HepG2 (cell line): ENCODE data around the gene OR6S1. TPM values are rescaled to one million over a fixed set of nuclear protein-coding genes. Genes with fewer than 3 reads are reported as not detected.

Experiments
- ARID5B ChIP-seq: IDR thresholded peaks from 2 replicates; pipeline ENCODE4 v1.4.0; 2020; ENCODE audit warnings: mild to moderate bottlenecking, missing genetic modification reagents
- ATF4 ChIP-seq, 2 experiments: fragments of 450-650 bp in 1 of 2; sonication (generic) in 1 of 2; formaldehyde crosslinking; IDR thresholded peaks; 2 replicates each; pipeline versions ENCODE4 v1.5.0 to v1.8.0; 2020 to 2022; ENCODE audit warnings: mild to moderate bottlenecking in 1 of 2, missing genetic modification reagents in 1 of 2
- BCL6 ChIP-seq: IDR thresholded peaks from 2 replicates; pipeline ENCODE4 v1.6.1; 2016; ENCODE audit warnings: missing genetic modification reagents, missing compliant biosample characterization
- CTCF ChIP-seq: sonication (generic); formaldehyde crosslinking; IDR thresholded peaks from 2 replicates; pipeline ENCODE4 v1.5.0; 2020; ENCODE audit warnings: mild to moderate bottlenecking, missing genetic modification reagents, moderate library complexity
- MBNL3 ChIP-seq: fragments of 250-450 bp; sonication (Bioruptor Pico); conservative IDR thresholded peaks from 2 replicates; pipeline ENCODE4 v1.8.0; 2022; ENCODE audit warnings: mild to moderate bottlenecking, inconsistent platforms
- MTA1 ChIP-seq: sonication (generic); formaldehyde crosslinking; IDR thresholded peaks from 2 replicates; pipeline ENCODE4 v1.4.0; 2020; ENCODE audit warnings: missing genetic modification reagents, mild to moderate bottlenecking, borderline replicate concordance
- NR1H2 ChIP-seq: sonication (generic); formaldehyde crosslinking; IDR thresholded peaks from 2 replicates; pipeline ENCODE4 v1.8.1; 2022; ENCODE audit warnings: low read depth, missing genetic modification reagents, borderline replicate concordance
- RELA ChIP-seq: sonication (generic); formaldehyde crosslinking; IDR thresholded peaks from 2 replicates; pipeline ENCODE4 v1.4.0; 2020; ENCODE audit warnings: missing genetic modification reagents
- SNAPC2 ChIP-seq: sonication (generic); formaldehyde crosslinking; IDR thresholded peaks from 2 replicates; pipeline ENCODE4 v1.8.1; 2022; ENCODE audit warnings: mild to moderate bottlenecking, missing genetic modification reagents
- SOX5 ChIP-seq: IDR thresholded peaks from 2 replicates; pipeline ENCODE4 v1.6.1; 2016; ENCODE audit warnings: borderline replicate concordance
- SYNCRIP ChIP-seq: fragments of 200-400 bp; formaldehyde crosslinking; IDR thresholded peaks from 2 replicates; pipeline ENCODE4 v1.6.1; 2018; ENCODE audit warnings: mild to moderate bottlenecking, low read depth, low read length; ENCODE audit not compliant: insufficient read depth
- XBP1 ChIP-seq: sonication (generic); formaldehyde crosslinking; IDR thresholded peaks from 2 replicates; pipeline ENCODE4 v1.5.0; 2020; ENCODE audit warnings: missing genetic modification reagents
- ZFP36L2 ChIP-seq: sonication (generic); formaldehyde crosslinking; IDR thresholded peaks from 2 replicates; pipeline ENCODE4 v1.4.0; 2020; ENCODE audit warnings: missing genetic modification reagents
- ZNF136 ChIP-seq: sonication (generic); formaldehyde crosslinking; IDR thresholded peaks from 2 replicates; pipeline ENCODE4 v1.8.1; 2022; ENCODE audit warnings: low read depth, mild to moderate bottlenecking, moderate library complexity, missing genetic modification reagents
- ZNF138 ChIP-seq: sonication (generic); formaldehyde crosslinking; IDR thresholded peaks from 2 replicates; pipeline ENCODE4 v1.5.0; 2020; ENCODE audit warnings: mild to moderate bottlenecking, low read depth, missing genetic modification reagents
- ZNF530 ChIP-seq: sonication (generic); formaldehyde crosslinking; IDR thresholded peaks from 2 replicates; pipeline ENCODE4 v1.5.0; 2020; ENCODE audit warnings: low read depth, mild to moderate bottlenecking, missing genetic modification reagents
- ZNF570 ChIP-seq: sonication (generic); formaldehyde crosslinking; IDR thresholded peaks from 2 replicates; pipeline ENCODE4 v1.4.0; 2020; ENCODE audit warnings: mild to moderate bottlenecking, missing genetic modification reagents, borderline replicate concordance
- ZNF710 ChIP-seq: sonication (generic); formaldehyde crosslinking; IDR thresholded peaks from 2 replicates; pipeline ENCODE4 v1.5.0; 2020; ENCODE audit warnings: mild to moderate bottlenecking, missing genetic modification reagents, borderline replicate concordance
- ZNF775 ChIP-seq: sonication (generic); formaldehyde crosslinking; IDR thresholded peaks from 2 replicates; pipeline ENCODE4 v1.4.0; 2020; ENCODE audit warnings: missing genetic modification reagents, mild to moderate bottlenecking, moderate library complexity, borderline replicate concordance
- ZSCAN25 ChIP-seq: sonication (generic); formaldehyde crosslinking; IDR thresholded peaks from 2 replicates; pipeline ENCODE4 v1.8.0; 2022; ENCODE audit warnings: mild to moderate bottlenecking, missing genetic modification reagents
- polyA plus RNA-seq, 8 experiments: library from polyadenylated mRNA; depleted of rRNA in 3 of 8; stranded (reverse) in 7 of 8; unstranded in 1 of 8; fragments of >200 nt; fragmentation: Illumina TruSeq in 4 of 8; extraction: Trizol in 4 of 8; gene quantifications; 2 replicates each; pipeline versions ENCODE4 v1.2.1 to v1.2.3, GENCODE V29; 2011 to 2016; ENCODE audit warnings: low read depth in 4 of 8, missing spikeins in 1 of 8, mixed read lengths in 1 of 8; ENCODE audit not compliant: insufficient read depth in 1 of 8
- total RNA-seq, 5 experiments: library from RNA; depleted of rRNA; stranded (reverse); fragments of >200 nt; fragmentation: Illumina TruSeq; extraction: Trizol; gene quantifications; 2 replicates each; pipeline ENCODE4 v1.2.3, GENCODE V29; 2016; ENCODE audit warnings: low read depth in 1 of 5

OR6S1 gene
- total and polyA plus RNA-seq, 2 of the 13 experiments (the other 11 are each of a cell fraction or from before 2014, with no cell fraction given): 0.09 TPM; not detected in 1

- 0 out of 4 replicates have a peak, but pooled peaks of 1 of the 2 experiments have one; percentile 1 for TF ChIP-seq ATF4 (CRISPR knock-in tag; IDR thresholded peaks at IDR 0.05)
- TF ChIP-seq SNAPC2 (CRISPR knock-in tag): no peak
- TF ChIP-seq ZFP36L2 (CRISPR knock-in tag): no peak
- TF ChIP-seq ZNF138: 0 out of 2 replicates have a peak, but pooled peaks have one; percentile 48
- peak; percentile 27 for TF ChIP-seq BCL6
- TF ChIP-seq NR1H2: no peak
- TF ChIP-seq MTA1: no peak
- no peak; the same call in 1 of the 2 replicates for TF ChIP-seq SOX5 (CRISPR knock-in tag)
- no peak for TF ChIP-seq MBNL3 (CRISPR knock-in tag)
- no peak for TF ChIP-seq ZNF136 (CRISPR knock-in tag)
- TF ChIP-seq ZNF570 (CRISPR knock-in tag): 0 out of 2 replicates have a peak, but pooled peaks have one; percentile 35
- peak; percentile 4 for TF ChIP-seq ZNF775 (CRISPR knock-in tag)
- TF ChIP-seq CTCF: no peak
- TF ChIP-seq ZNF530 (CRISPR knock-in tag): no peak
- no peak for TF ChIP-seq SYNCRIP
- TF ChIP-seq XBP1: no peak
- no peak for TF ChIP-seq ZNF710 (CRISPR knock-in tag)
- TF ChIP-seq RELA (CRISPR knock-in tag): no peak
- TF ChIP-seq ARID5B: peak; percentile 43; the same call in 1 of the 2 replicates
- TF ChIP-seq ZSCAN25: no peak; the same call in 1 of the 2 replicates
Observed at GRCh38 chr14:20684662-20685456, 43.4 kb upstream of the OR6S1 start (continued).
